CD14-positive monocyte (primary cell): ENCODE data around the gene OR4X1. TPM values are rescaled to one million over a fixed set of nuclear protein-coding genes. Genes with fewer than 3 reads are reported as not detected.

Source experiments
- DNase-seq, 3 donors: peaks; one replicate each; pipeline ENCODE4 v3.0.0-alpha.2; 2011 to 2022
- H2AFZ ChIP-seq: 2 replicates; pipeline ENCODE4 v1.6.0; 2012; ENCODE audit warnings: mild to moderate bottlenecking, low read depth, low read length, inconsistent platforms; ENCODE audit not compliant: insufficient read depth, poor library complexity, severe bottlenecking
- H3K27ac ChIP-seq, 2 donors: 1 replicate in 1 of 2; 2 replicates in 1 of 2; pipeline ENCODE4 v1.5.1; 2012 to 2013; ENCODE audit warnings: low read length in 2 of 2, control low read depth in 1 of 2, inconsistent platforms in 1 of 2, low read depth in 1 of 2, mild to moderate bottlenecking in 1 of 2
- H3K27me3 ChIP-seq, 2 donors: one replicate each; pipeline versions ENCODE4 v1.6.0 to v1.6.1; 2011 to 2013; ENCODE audit warnings: low read length in 2 of 2; ENCODE audit not compliant: control insufficient read depth in 2 of 2, insufficient read depth in 2 of 2
- H3K36me3 ChIP-seq, 2 donors: replicated peaks in 1 of 2; 1 replicate in 1 of 2; 2 replicates in 1 of 2; pipeline versions ENCODE4 v1.5.1 to v1.6.1; 2012 to 2013; ENCODE audit warnings: low read length in 2 of 2, control low read depth in 1 of 2, inconsistent platforms in 1 of 2, mild to moderate bottlenecking in 1 of 2; ENCODE audit not compliant: insufficient read depth in 2 of 2, control insufficient read depth in 1 of 2
- H3K4me1 ChIP-seq, 2 donors: 1 replicate in 1 of 2; 2 replicates in 1 of 2; pipeline versions ENCODE4 v1.5.1 to v1.6.1; 2012 to 2013; ENCODE audit warnings: low read length in 2 of 2, control low read depth in 1 of 2, inconsistent platforms in 1 of 2, mild to moderate bottlenecking in 1 of 2, moderate library complexity in 1 of 2; ENCODE audit not compliant: insufficient read depth in 2 of 2, control insufficient read depth in 1 of 2
- H3K4me2 ChIP-seq: replicated peaks from 2 replicates; pipeline ENCODE3; 2012; ENCODE audit warnings: low read length, moderate library complexity, mild to moderate bottlenecking; ENCODE audit not compliant: poor library complexity, severe bottlenecking; ENCODE audit errors: extremely low read depth
- H3K4me3 ChIP-seq, 3 experiments: fragments of 200-600 bp in 1 of 3; sonication (generic) in 1 of 3; replicated peaks in 1 of 3; 1 replicate in 2 of 3; 2 replicates in 1 of 3; pipeline ENCODE4 v1.5.1; 2011 to 2013; ENCODE audit warnings: low read length in 3 of 3, mild to moderate bottlenecking in 3 of 3, control low read depth in 2 of 3, low read depth in 2 of 3, inconsistent platforms in 1 of 3, moderate library complexity in 1 of 3
- H3K79me2 ChIP-seq: 2 replicates; pipeline ENCODE4 v1.6.0; 2012; ENCODE audit warnings: mild to moderate bottlenecking, control low read depth, inconsistent platforms, low read length, moderate library complexity; ENCODE audit not compliant: insufficient read depth
- H3K9ac ChIP-seq: 2 replicates; pipeline ENCODE4 v1.6.0; 2017; ENCODE audit warnings: low read length, mild to moderate bottlenecking; ENCODE audit not compliant: insufficient read depth, poor library complexity, severe bottlenecking
- H3K9me3 ChIP-seq, 2 donors: replicated peaks in 1 of 2; 1 replicate in 1 of 2; 2 replicates in 1 of 2; pipeline versions ENCODE4 v1.5.1 to v1.6.1; 2012 to 2013; ENCODE audit warnings: low read length in 2 of 2, control low read depth in 1 of 2; ENCODE audit not compliant: control insufficient read depth in 1 of 2, insufficient read depth in 1 of 2
- H4K20me1 ChIP-seq: 2 replicates; pipeline ENCODE4 v1.6.0; 2012; ENCODE audit warnings: mild to moderate bottlenecking, low read length, control low read depth, moderate library complexity; ENCODE audit not compliant: insufficient read depth
- H3K27ac Mint-ChIP-seq, 7 donors: one replicate each; pipeline ENCODE4 v1.8.0; 2020; ENCODE audit warnings: mild to moderate bottlenecking in 7 of 7, mixed read lengths in 7 of 7, moderate library complexity in 6 of 7, inconsistent platforms in 2 of 7
- H3K27me3 Mint-ChIP-seq, 3 donors: one replicate each; pipeline ENCODE4 v1.8.0; 2021 to 2022; ENCODE audit warnings: low read depth in 3 of 3, mild to moderate bottlenecking in 3 of 3, mixed read lengths in 3 of 3, moderate library complexity in 3 of 3, inconsistent platforms in 1 of 3
- H3K36me3 Mint-ChIP-seq, 2 donors: one replicate each; pipeline ENCODE4 v1.8.0; 2020; ENCODE audit warnings: mixed read lengths in 2 of 2, inconsistent platforms in 1 of 2, mild to moderate bottlenecking in 1 of 2
- H3K4me1 Mint-ChIP-seq: one replicate; pipeline ENCODE4 v1.8.0; 2020; ENCODE audit warnings: mild to moderate bottlenecking, mixed read lengths
- H3K4me3 Mint-ChIP-seq, 2 donors: one replicate each; pipeline ENCODE4 v1.8.0; 2020; ENCODE audit warnings: mild to moderate bottlenecking in 2 of 2, mixed read lengths in 2 of 2, moderate library complexity in 1 of 2
- H3K9me3 Mint-ChIP-seq, 7 donors: one replicate each; pipeline ENCODE4 v1.8.0; 2020 to 2022; ENCODE audit warnings: mixed read lengths in 7 of 7, mild to moderate bottlenecking in 6 of 7, moderate library complexity in 6 of 7, inconsistent platforms in 2 of 7
- CTCF ChIP-seq: fragments of 200-600 bp; IDR thresholded peaks from one replicate; pipeline ENCODE4 v1.8.0; 2022; ENCODE audit warnings: antibody characterized with exemption, mild to moderate bottlenecking
- WGBS: methylation state at CpG from one replicate; pipeline ENCODE4 v1.1.5; 2013; ENCODE audit warnings: missing lambda C conversion rate; ENCODE audit not compliant: insufficient coverage; 5-methylcytosine and 5-hydroxymethylcytosine counted together
- intact Hi-C, 2 donors: fragments of 100-400 bp; cut with micrococcal nuclease; formaldehyde crosslinking; loops; one replicate each; pipeline versions ENCODE4 v1.15.0 to v1.15.1; 2023
- polyA plus RNA-seq, 3 donors: library from polyadenylated mRNA; depleted of rRNA in 1 of 3; unstranded in 2 of 3; stranded (reverse) in 1 of 3; fragments of 300-500 nt in 2 of 3; fragments of >200 nt in 1 of 3; fragmentation: Illumina TruSeq in 2 of 3; gene quantifications; 1 replicate in 2 of 3; 2 replicates in 1 of 3; pipeline ENCODE4 v1.2.3, GENCODE V29; 2012 to 2021

Gene OR4X1
- polyA plus RNA-seq, 3 donors = not detected

- Histone ChIP-seq H3K27me3 (no peaks in the 10 kb centered on the region), H3K4me1 (no peaks in the 10 kb centered on the region), H3K4me3 (no peak within 1 kb of the TSS), H3K36me3 (no peaks in the 10 kb centered on the region), H3K27ac (no peak within 1 kb of the TSS), H2AFZ (no peak within 1 kb of the TSS), H3K9ac (no peak within 1 kb of the TSS), H4K20me1 (no peaks in the 10 kb centered on the region), H3K79me2 (no peaks in the 10 kb centered on the region), H3K4me2 (no peak within 1 kb of the TSS), H3K9me3 (peaks cover 8 to 9% of the 10 kb centered on the region in 2 donors)
- Mint-ChIP-seq H3K9me3 (peaks cover 0 to 17% (median 4%) of the 10 kb centered on the region in 7 donors), H3K27ac (no peak within 1 kb of the TSS), H3K27me3 (peaks cover 0 to 4% (median 1%) of the 10 kb centered on the region in 3 donors), H3K4me1 (no peaks in the 10 kb centered on the region), H3K4me3 (no peak within 1 kb of the TSS), H3K36me3 (no peaks in the 10 kb centered on the region)
- intact Hi-C loops = no loop called here
- no peak for TF ChIP-seq CTCF
- DNase-seq = no peak
Observed at GRCh38 chr11:48244804-48245203, 18.9 kb upstream of the OR4X1 start, which contains the start of gene OR4X2. Gene OR4X2, plus strand, starts transcription at chr11:48245104. Its CDS starts 0 bp downstream, at chr11:48245104.

GRCh38 chr11:48248902-48249301 lies 14.8 kb upstream of the OR4X1 start:
- peaks cover 0 to 13% (median 6%) of the 10 kb centered on the region in 7 donors for H3K9me3 Mint-ChIP-seq
- WGBS = no CpG with 5 or more reads among the region's 1 CpG
- no peaks in the 10 kb centered on the region for H4K20me1 ChIP-seq
- H3K27me3 Mint-ChIP-seq = peaks cover 0 to 7% (median 1%) of the 10 kb centered on the region in 3 donors
- H3K9ac ChIP-seq = no peak overlapping the region
- H3K79me2 ChIP-seq = no peaks in the 10 kb centered on the region
- peaks cover 8 to 9% of the 10 kb centered on the region in 2 donors for H3K9me3 ChIP-seq
- no peaks in the 10 kb centered on the region for H3K36me3 Mint-ChIP-seq
- no peak overlapping the region for H2AFZ ChIP-seq
- no peaks in the 10 kb centered on the region for H3K27me3 ChIP-seq
- no peak overlapping the region for H3K4me2 ChIP-seq
- no peak for DNase-seq
- H3K4me3 ChIP-seq = no peak overlapping the region
- no peaks in the 10 kb centered on the region for H3K36me3 ChIP-seq
- H3K4me1 Mint-ChIP-seq = no peaks in the 10 kb centered on the region
- no peak overlapping the region for H3K4me3 Mint-ChIP-seq
- intact Hi-C loops = no loop called here
- H3K27ac ChIP-seq = no peak overlapping the region
- no peaks in the 10 kb centered on the region for H3K4me1 ChIP-seq
- TF ChIP-seq CTCF = no peak
- H3K27ac Mint-ChIP-seq = no peak overlapping the region
